CD4-positive, alpha-beta memory T cell (primary cell): ENCODE data around the gene INO80D. TPM values are rescaled to one million over a fixed set of nuclear protein-coding genes. Genes with fewer than 3 reads are reported as not detected.

Experiments
- CTCF ChIA-PET: fragments of 350-600 bp; sonication (Branson Sonifier 250); formaldehyde crosslinking; loops from one replicate; lab custom pipeline; 2021; ENCODE audit warnings: inconsistent platforms; ENCODE audit not compliant: partially characterized antibody; lab: Charles Lee
- POLR2A ChIA-PET: fragments of 350-600 bp; sonication (Branson Sonifier 250); formaldehyde crosslinking; loops from one replicate; lab custom pipeline; 2021; ENCODE audit not compliant: partially characterized antibody; lab: Charles Lee
- DNase-seq, 5 donors: peaks; one replicate each; pipeline versions ENCODE4 v3.0.0 to v3.0.0-alpha.2; 2020 to 2022; ENCODE audit warnings: mixed read lengths in 1 of 5
- H3K27ac ChIP-seq: one replicate; pipeline ENCODE4 v1.7.0; 2013; ENCODE audit warnings: low read depth, low read length
- H3K27me3 ChIP-seq: 2 replicates; pipeline ENCODE4 v1.7.0; 2013; ENCODE audit warnings: mild to moderate bottlenecking, low read length, moderate library complexity; ENCODE audit not compliant: insufficient read depth
- H3K36me3 ChIP-seq: 2 replicates; pipeline ENCODE4 v1.7.0; 2013; ENCODE audit warnings: mild to moderate bottlenecking, low read length, moderate library complexity; ENCODE audit not compliant: insufficient read depth
- H3K4me1 ChIP-seq: 2 replicates; pipeline ENCODE4 v1.7.0; 2013; ENCODE audit warnings: mild to moderate bottlenecking, low read length, moderate library complexity; ENCODE audit not compliant: insufficient read depth
- H3K4me3 ChIP-seq, 2 donors: one replicate each; pipeline ENCODE4 v1.7.0; 2013; ENCODE audit warnings: low read length in 2 of 2, mild to moderate bottlenecking in 1 of 2
- H3K9me3 ChIP-seq, 2 donors: one replicate each; pipeline ENCODE4 v1.7.0; 2013; ENCODE audit warnings: low read length in 2 of 2, control low read depth in 1 of 2; ENCODE audit not compliant: control insufficient read depth in 1 of 2
- H3K27ac Mint-ChIP-seq, 7 donors: one replicate each; pipeline ENCODE4 v1.8.0; 2020 to 2021; ENCODE audit warnings: mixed read lengths in 7 of 7, mild to moderate bottlenecking in 6 of 7, inconsistent platforms in 3 of 7, moderate library complexity in 3 of 7
- H3K27me3 Mint-ChIP-seq, 2 donors: one replicate each; pipeline ENCODE4 v1.8.0; 2020 to 2021; ENCODE audit warnings: mixed read lengths in 2 of 2
- H3K36me3 Mint-ChIP-seq, 2 donors: one replicate each; pipeline ENCODE4 v1.8.0; 2020 to 2021; ENCODE audit warnings: mixed read lengths in 2 of 2, inconsistent platforms in 1 of 2, mild to moderate bottlenecking in 1 of 2
- H3K4me1 Mint-ChIP-seq, 4 donors: one replicate each; pipeline ENCODE4 v1.8.0; 2020 to 2021; ENCODE audit warnings: mixed read lengths in 4 of 4, mild to moderate bottlenecking in 1 of 4
- H3K4me3 Mint-ChIP-seq, 8 donors: one replicate each; pipeline ENCODE4 v1.8.0; 2020 to 2021; ENCODE audit warnings: mixed read lengths in 8 of 8, mild to moderate bottlenecking in 7 of 8, moderate library complexity in 6 of 8, inconsistent platforms in 3 of 8
- H3K9me3 Mint-ChIP-seq, 8 donors: one replicate each; pipeline ENCODE4 v1.8.0; 2020 to 2021; ENCODE audit warnings: mixed read lengths in 8 of 8, mild to moderate bottlenecking in 5 of 8, inconsistent platforms in 3 of 8, moderate library complexity in 1 of 8
- intact Hi-C: fragments of 100-400 bp; cut with micrococcal nuclease; formaldehyde crosslinking; loops from one replicate; pipeline ENCODE4 v1.15.1; 2023
- polyA plus RNA-seq, 2 donors: library from polyadenylated mRNA; unstranded; fragments of 300-500 nt; fragmentation: Illumina TruSeq; gene quantifications; one replicate each; pipeline ENCODE4 v1.2.3, GENCODE V29; 2021
- total RNA-seq, 2 experiments: library from RNA; stranded (reverse); gene quantifications; one replicate each; pipeline ENCODE4 v1.2.3, GENCODE V29; 2021

The INO80D gene
- total and polyA plus RNA-seq, 4 experiments from 2014 or later: 8.1 to 41.3 (median 25.1) TPM

- peak overlapping the region in 2 of 7 donors; percentile 22 to 38 for H3K27ac Mint-ChIP-seq
- Histone ChIP-seq H3K4me1 (no peaks in the 10 kb centered on the region), H3K27ac (no peak overlapping the region), H3K9me3 (no peaks in the 10 kb centered on the region), H3K36me3 (peaks cover 25% of the 10 kb centered on the region), H3K27me3 (no peaks in the 10 kb centered on the region), H3K4me3 (no peak overlapping the region)
- ChIA-PET POLR2A (no interaction called here), CTCF (no interaction called here)
- peaks cover 53 to 61% of the 10 kb centered on the region in 2 donors for H3K36me3 Mint-ChIP-seq
- no peaks in the 10 kb centered on the region for H3K4me1 Mint-ChIP-seq
- peaks cover 0 to 2% (median 0%) of the 10 kb centered on the region in 8 donors for H3K9me3 Mint-ChIP-seq
- H3K4me3 Mint-ChIP-seq: no peak overlapping the region
- intact Hi-C loops: no loop called here
- no peak for DNase-seq
- H3K27me3 Mint-ChIP-seq: no peaks in the 10 kb centered on the region
Observed at GRCh38 chr2:206011018-206011614, 74.9 kb downstream of the INO80D start.

- peak in 1 of 5 donors; percentile 6 for DNase-seq
- H3K9me3 ChIP-seq: no peaks in the 10 kb centered on the region
- Mint-ChIP-seq H3K9me3 (no peaks in the 10 kb centered on the region), H3K4me1 (peaks cover 0 to 13% (median 1%) of the 10 kb centered on the region in 4 donors), H3K4me3 (no peak overlapping the region), H3K27ac (peak overlapping the region in 2 of 7 donors; percentile 54 to 72), H3K27me3 (no peaks in the 10 kb centered on the region), H3K36me3 (peaks cover 53 to 69% of the 10 kb centered on the region in 2 donors)
- POLR2A ChIA-PET: no interaction called here
- CTCF ChIA-PET: no interaction called here
- H3K36me3 ChIP-seq: peaks cover 42% of the 10 kb centered on the region
- no peak overlapping the region for H3K4me3 ChIP-seq
- no peaks in the 10 kb centered on the region for H3K4me1 ChIP-seq
- no peaks in the 10 kb centered on the region for H3K27me3 ChIP-seq
- intact Hi-C loops: no loop called here
- H3K27ac ChIP-seq: no peak overlapping the region
Observed at GRCh38 chr2:206004004-206004693, 81.8 kb downstream of the INO80D start.

DNA sequence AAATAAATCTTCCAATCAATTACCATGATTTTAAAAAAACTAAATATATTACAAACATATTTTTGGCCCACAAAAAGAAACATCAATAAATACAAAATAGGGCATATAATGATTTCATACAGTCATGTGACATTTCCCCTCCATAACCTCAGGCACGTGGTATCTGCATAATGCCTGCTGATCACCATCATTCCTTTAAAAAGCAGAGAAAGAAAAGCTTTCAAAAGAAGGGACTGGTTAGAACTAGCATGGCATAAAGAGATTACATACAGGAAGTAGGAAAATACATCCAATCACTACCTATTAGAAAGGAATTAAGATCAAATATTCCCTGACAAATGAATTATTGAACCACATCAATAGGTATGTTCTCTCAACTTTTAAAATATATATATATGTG is 83.5 kb downstream of the INO80D start:
- no peak overlapping the region for H3K27ac Mint-ChIP-seq
- ChIA-PET CTCF (no interaction called here), POLR2A (no interaction called here)
- no peaks in the 10 kb centered on the region for H3K9me3 Mint-ChIP-seq
- no peaks in the 10 kb centered on the region for H3K27me3 ChIP-seq
- H3K4me1 Mint-ChIP-seq: peaks cover 0 to 16% (median 4%) of the 10 kb centered on the region in 4 donors
- intact Hi-C loops: no loop called here
- H3K4me3 Mint-ChIP-seq: no peak overlapping the region
- no peak overlapping the region for H3K27ac ChIP-seq
- H3K4me3 ChIP-seq: no peak overlapping the region
- no peak for DNase-seq
- H3K9me3 ChIP-seq: no peaks in the 10 kb centered on the region
- no peaks in the 10 kb centered on the region for H3K4me1 ChIP-seq
- H3K36me3 Mint-ChIP-seq: peaks cover 55 to 78% of the 10 kb centered on the region in 2 donors
- peaks cover 41% of the 10 kb centered on the region for H3K36me3 ChIP-seq
- H3K27me3 Mint-ChIP-seq: no peaks in the 10 kb centered on the region

GRCh38 chr2:206001912-206002311 is 84.1 kb downstream of the INO80D start:
- ChIA-PET POLR2A (interaction anchor here (0.6 kb wide), 1 partner anchor 11 kb away, joined by 3 read pairs; no protein-coding TSS in a partner anchor), CTCF (no interaction called here)
- DNase-seq: no peak
- H3K27ac ChIP-seq: no peak overlapping the region
- H3K27me3 ChIP-seq: no peaks in the 10 kb centered on the region
- no peak overlapping the region for H3K4me3 ChIP-seq
- Mint-ChIP-seq H3K9me3 (no peaks in the 10 kb centered on the region), H3K4me3 (no peak overlapping the region), H3K36me3 (peaks cover 50 to 74% of the 10 kb centered on the region in 2 donors), H3K27me3 (no peaks in the 10 kb centered on the region), H3K4me1 (peaks cover 0 to 16% (median 4%) of the 10 kb centered on the region in 4 donors), H3K27ac (no peak overlapping the region)
- peaks cover 38% of the 10 kb centered on the region for H3K36me3 ChIP-seq
- no peaks in the 10 kb centered on the region for H3K9me3 ChIP-seq
- H3K4me1 ChIP-seq: no peaks in the 10 kb centered on the region
- intact Hi-C loops: no loop called here

GRCh38 chr2:206000776-206001175 is 85.2 kb downstream of the INO80D start:
- H3K27me3 ChIP-seq: no peaks in the 10 kb centered on the region
- Mint-ChIP-seq H3K27ac (no peak overlapping the region), H3K36me3 (peaks cover 46 to 75% of the 10 kb centered on the region in 2 donors), H3K4me3 (no peak overlapping the region), H3K27me3 (no peaks in the 10 kb centered on the region), H3K4me1 (peaks cover 0 to 16% (median 4%) of the 10 kb centered on the region in 4 donors), H3K9me3 (no peaks in the 10 kb centered on the region)
- H3K4me3 ChIP-seq: no peak overlapping the region
- ChIA-PET POLR2A (no interaction called here), CTCF (no interaction called here)
- H3K36me3 ChIP-seq: peaks cover 30% of the 10 kb centered on the region
- no peaks in the 10 kb centered on the region for H3K9me3 ChIP-seq
- no peaks in the 10 kb centered on the region for H3K4me1 ChIP-seq
- H3K27ac ChIP-seq: no peak overlapping the region
- DNase-seq: no peak
- intact Hi-C loops: no loop called here

- H3K9me3 ChIP-seq: no peaks in the 10 kb centered on the region
- DNase-seq: no peak
- H3K4me3 ChIP-seq: no peak overlapping the region
- peak overlapping the region in 2 of 7 donors; percentile 12 to 22 for H3K27ac Mint-ChIP-seq
- H3K27me3 Mint-ChIP-seq: no peaks in the 10 kb centered on the region
- peaks cover 0 to 7% (median 4%) of the 10 kb centered on the region in 4 donors for H3K4me1 Mint-ChIP-seq
- peaks cover 38 to 62% of the 10 kb centered on the region in 2 donors for H3K36me3 Mint-ChIP-seq
- intact Hi-C loops: no loop called here
- no peaks in the 10 kb centered on the region for H3K9me3 Mint-ChIP-seq
- no peak overlapping the region for H3K4me3 Mint-ChIP-seq
- H3K4me1 ChIP-seq: no peaks in the 10 kb centered on the region
- H3K36me3 ChIP-seq: peaks cover 20% of the 10 kb centered on the region
- H3K27me3 ChIP-seq: no peaks in the 10 kb centered on the region
- POLR2A ChIA-PET: interaction anchor here (0.9 kb wide), 1 partner anchor 87 kb away, joined by 3 read pairs; the partner anchor contains the start of gene INO80D
- H3K27ac ChIP-seq: no peak overlapping the region
- CTCF ChIA-PET: interaction anchor here (1.7 kb wide), 1 partner anchor 12 kb away, joined by 3 read pairs; no protein-coding TSS in a partner anchor
Observed at GRCh38 chr2:205998583-205998982, 87.4 kb downstream of the INO80D start.

- H3K27ac Mint-ChIP-seq: no peak overlapping the region
- Histone ChIP-seq H3K36me3 (peaks cover 11% of the 10 kb centered on the region), H3K27ac (no peak overlapping the region), H3K9me3 (no peaks in the 10 kb centered on the region), H3K4me3 (no peak overlapping the region), H3K27me3 (no peaks in the 10 kb centered on the region), H3K4me1 (no peaks in the 10 kb centered on the region)
- CTCF ChIA-PET: interaction anchor here (0.6 to 1.0 kb wide), 3 partner anchors 10 to 14 kb away, joined by 3 read pairs; no protein-coding TSS in a partner anchor
- H3K9me3 Mint-ChIP-seq: no peaks in the 10 kb centered on the region
- no peak overlapping the region for H3K4me3 Mint-ChIP-seq
- DNase-seq: no peak
- POLR2A ChIA-PET: no interaction called here
- intact Hi-C loops: no loop called here
- H3K36me3 Mint-ChIP-seq: peaks cover 37 to 49% of the 10 kb centered on the region in 2 donors
- H3K4me1 Mint-ChIP-seq: peaks cover 0 to 6% (median 4%) of the 10 kb centered on the region in 4 donors
- no peaks in the 10 kb centered on the region for H3K27me3 Mint-ChIP-seq
Observed at GRCh38 chr2:205996161-205996560, 89.8 kb downstream of the INO80D start.
